Thyroid gland (tissue), 4 donors: Measurements from ENCODE around the gene PRDX3.

Experiments used
- POLR2A ChIP-seq, 2 donors: fragments of 450-650 bp; IDR thresholded peaks; one replicate each; pipeline ENCODE4 v1.6.1; 2017; ENCODE audit warnings: antibody characterized with exemption in 2 of 2, mild to moderate bottlenecking in 2 of 2, moderate library complexity in 1 of 2
- TF ChIP-seq, protein P1 (sequence below), 6 experiments: fragments of 200-600 bp in 3 of 6; fragments of 450-650 bp in 3 of 6; sonication (generic) in 3 of 6; IDR thresholded peaks; one replicate each; pipeline ENCODE4 v1.5.1; 2016 to 2019; ENCODE audit warnings: antibody characterized with exemption in 6 of 6, mild to moderate bottlenecking in 2 of 6, inconsistent platforms in 1 of 6, moderate library complexity in 1 of 6

- no peak for TF ChIP-seq POLR2A (IDR thresholded peaks at IDR 0.05)
- TF ChIP-seq, protein P1, sequence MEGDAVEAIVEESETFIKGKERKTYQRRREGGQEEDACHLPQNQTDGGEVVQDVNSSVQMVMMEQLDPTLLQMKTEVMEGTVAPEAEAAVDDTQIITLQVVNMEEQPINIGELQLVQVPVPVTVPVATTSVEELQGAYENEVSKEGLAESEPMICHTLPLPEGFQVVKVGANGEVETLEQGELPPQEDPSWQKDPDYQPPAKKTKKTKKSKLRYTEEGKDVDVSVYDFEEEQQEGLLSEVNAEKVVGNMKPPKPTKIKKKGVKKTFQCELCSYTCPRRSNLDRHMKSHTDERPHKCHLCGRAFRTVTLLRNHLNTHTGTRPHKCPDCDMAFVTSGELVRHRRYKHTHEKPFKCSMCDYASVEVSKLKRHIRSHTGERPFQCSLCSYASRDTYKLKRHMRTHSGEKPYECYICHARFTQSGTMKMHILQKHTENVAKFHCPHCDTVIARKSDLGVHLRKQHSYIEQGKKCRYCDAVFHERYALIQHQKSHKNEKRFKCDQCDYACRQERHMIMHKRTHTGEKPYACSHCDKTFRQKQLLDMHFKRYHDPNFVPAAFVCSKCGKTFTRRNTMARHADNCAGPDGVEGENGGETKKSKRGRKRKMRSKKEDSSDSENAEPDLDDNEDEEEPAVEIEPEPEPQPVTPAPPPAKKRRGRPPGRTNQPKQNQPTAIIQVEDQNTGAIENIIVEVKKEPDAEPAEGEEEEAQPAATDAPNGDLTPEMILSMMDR (IDR thresholded peaks at IDR 0.05): no peak
Measured at GRCh38 chr10:119131512-119132240, 46.9 kb downstream of the PRDX3 start.
